NB4 (cell line): ENCODE measurements around the gene TPR.

Experiments
- MYC ChIP-seq: IDR thresholded peaks from 2 replicates; pipeline ENCODE4 v1.6.1; 2011; ENCODE audit warnings: low read depth, low read length
- POLR2A ChIP-seq: IDR thresholded peaks from 2 replicates; pipeline ENCODE4 v1.6.1; 2011; ENCODE audit warnings: mild to moderate bottlenecking; ENCODE audit not compliant: insufficient read length; ENCODE audit errors: extremely low read depth
- TF ChIP-seq, protein P1 (sequence below): IDR thresholded peaks from one replicate; pipeline ENCODE4 v1.5.1; 2012; ENCODE audit warnings: low read depth, low read length
- TF ChIP-seq, protein P2 (sequence below): IDR thresholded peaks from 2 replicates; pipeline ENCODE4 v1.6.1; 2011; ENCODE audit warnings: low read depth, low read length

- TF ChIP-seq POLR2A (no peak), MYC (no peak)
- TF ChIP-seq, protein P1, sequence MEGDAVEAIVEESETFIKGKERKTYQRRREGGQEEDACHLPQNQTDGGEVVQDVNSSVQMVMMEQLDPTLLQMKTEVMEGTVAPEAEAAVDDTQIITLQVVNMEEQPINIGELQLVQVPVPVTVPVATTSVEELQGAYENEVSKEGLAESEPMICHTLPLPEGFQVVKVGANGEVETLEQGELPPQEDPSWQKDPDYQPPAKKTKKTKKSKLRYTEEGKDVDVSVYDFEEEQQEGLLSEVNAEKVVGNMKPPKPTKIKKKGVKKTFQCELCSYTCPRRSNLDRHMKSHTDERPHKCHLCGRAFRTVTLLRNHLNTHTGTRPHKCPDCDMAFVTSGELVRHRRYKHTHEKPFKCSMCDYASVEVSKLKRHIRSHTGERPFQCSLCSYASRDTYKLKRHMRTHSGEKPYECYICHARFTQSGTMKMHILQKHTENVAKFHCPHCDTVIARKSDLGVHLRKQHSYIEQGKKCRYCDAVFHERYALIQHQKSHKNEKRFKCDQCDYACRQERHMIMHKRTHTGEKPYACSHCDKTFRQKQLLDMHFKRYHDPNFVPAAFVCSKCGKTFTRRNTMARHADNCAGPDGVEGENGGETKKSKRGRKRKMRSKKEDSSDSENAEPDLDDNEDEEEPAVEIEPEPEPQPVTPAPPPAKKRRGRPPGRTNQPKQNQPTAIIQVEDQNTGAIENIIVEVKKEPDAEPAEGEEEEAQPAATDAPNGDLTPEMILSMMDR, result no peak
- TF ChIP-seq, protein P2, sequence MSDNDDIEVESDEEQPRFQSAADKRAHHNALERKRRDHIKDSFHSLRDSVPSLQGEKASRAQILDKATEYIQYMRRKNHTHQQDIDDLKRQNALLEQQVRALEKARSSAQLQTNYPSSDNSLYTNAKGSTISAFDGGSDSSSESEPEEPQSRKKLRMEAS, result no peak
These were observed 43.5 kb upstream of the TPR start for GRCh38 chr1:186418503-186418902.
